GM19328 (cell line): ENCODE results near the gene AMT.
"Not testable (repeated sequence)": the region's sequence is repeated elsewhere in the genome, so short reads cannot be mapped to it uniquely, and the experiment has no call there.

Experiments used
- ATAC-seq: cut with Tn5 transposase; IDR thresholded peaks from one replicate; pipeline ENCODE4 v1.9.1; 2021; ENCODE audit warnings: mild to moderate bottlenecking, moderate library complexity; ENCODE audit not compliant: unreplicated experiment

Gene AMT

GRCh38 chr3:49391310-49391709, 31.0 kb downstream of the AMT start:
- not testable (repeated sequence) for ATAC-seq

GRCh38 chr3:49389297-49389696, 33.0 kb downstream of the AMT start:
- ATAC-seq: no peak

GRCh38 chr3:49388289-49388820, 33.9 kb downstream of the AMT start:
- ATAC-seq: no peak

GRCh38 chr3:49387721-49388120, 34.6 kb downstream of the AMT start:
- ATAC-seq: no peak

GRCh38 chr3:49386056-49386756, 36.1 kb downstream of the AMT start:
- no peak for ATAC-seq

- ATAC-seq: no peak
Observed at GRCh38 chr3:49385617-49386016, 36.7 kb downstream of the AMT start.

GRCh38 chr3:49383387-49383786, 38.9 kb downstream of the AMT start:
- no peak for ATAC-seq

GRCh38 chr3:49378249-49378895, 43.9 kb downstream of the AMT start:
- ATAC-seq: no peak

GRCh38 chr3:49377483-49377882, 44.8 kb downstream of the AMT start:
- no peak for ATAC-seq

- ATAC-seq: no peak
Observed at GRCh38 chr3:49371946-49372345, 50.3 kb downstream of the AMT start.

GRCh38 chr3:49370585-49371290, 51.5 kb downstream of the AMT start:
- no peak for ATAC-seq
